Right ventricle myocardium inferior (tissue), 1 donor: ENCODE data around the gene SLC43A3. TPM values are rescaled to one million over a fixed set of nuclear protein-coding genes. Genes with fewer than 3 reads are reported as not detected.

Source experiments
- ATAC-seq: fragments of 200-7000 bp; cut with Tn5 transposase; one replicate; pipeline ENCODE4 v1.9.1; 2020; ENCODE audit warnings: mild to moderate bottlenecking, moderate library complexity
- DNase-seq: peaks from one replicate; pipeline ENCODE4 v3.0.0; 2021; ENCODE audit errors: missing footprints
- intact Hi-C: fragments of 100-400 bp; cut with DNase I; formaldehyde crosslinking; loops from one replicate; pipeline ENCODE4 v1.11.0; 2022
- total RNA-seq: library from RNA; stranded (reverse); fragmentation: NEBNext Ultra II Directional; extraction: Animal tissue kit (Norgen Biotek cat#: 25700); gene quantifications from one replicate; pipeline ENCODE4 v1.2.1, GENCODE V29; 2021
- donor health status: DM: no; HTN: yes; CAD: no; lungs with severe emphysema.

Gene SLC43A3
- total RNA-seq, 1 donor from 2014 or later = 22.4 TPM

GRCh38 chr11:57395905-57396623, 30.9 kb downstream of the SLC43A3 start:
- ATAC-seq (no peak), DNase-seq (no peak)
- intact Hi-C loops = no loop called here

GRCh38 chr11:57394203-57394965, 32.5 kb downstream of the SLC43A3 start:
- ATAC-seq (peak; percentile 16), DNase-seq (no peak)
- intact Hi-C loops = no loop called here

GRCh38 chr11:57392763-57393105, 34.2 kb downstream of the SLC43A3 start:
- intact Hi-C loops = no loop called here
- no peak for ATAC-seq
- no peak for DNase-seq

GRCh38 chr11:57392066-57392762, 34.7 kb downstream of the SLC43A3 start:
- no peak for ATAC-seq
- no peak for DNase-seq
- intact Hi-C loops = no loop called here

GRCh38 chr11:57391539-57391938, 35.4 kb downstream of the SLC43A3 start:
- no peak for ATAC-seq
- intact Hi-C loops = no loop called here
- DNase-seq = no peak

GRCh38 chr11:57391111-57391510, 35.8 kb downstream of the SLC43A3 start:
- ATAC-seq (no peak), DNase-seq (no peak)
- intact Hi-C loops = no loop called here

- ATAC-seq (no peak), DNase-seq (no peak)
- intact Hi-C loops = no loop called here
These were observed 36.4 kb downstream of the SLC43A3 start, which contains the start of gene PRG2 for GRCh38 chr11:57390535-57390934. Gene PRG2 (minus strand): TSS chr11:57390650. CDS start chr11:57389944, 706 bp downstream.

GRCh38 chr11:57387289-57388030, 39.5 kb downstream of the SLC43A3 start:
- ATAC-seq = peak; percentile 61
- intact Hi-C loops = no loop called here
- no peak for DNase-seq

GRCh38 chr11:57386178-57386940, 40.6 kb downstream of the SLC43A3 start:
- no peak for DNase-seq
- ATAC-seq = no peak
- intact Hi-C loops = no loop called here

- no peak for DNase-seq
- ATAC-seq = no peak
- intact Hi-C loops = no loop called here
These were observed 45.9 kb downstream of the SLC43A3 start, which contains the start of gene PRG3 for GRCh38 chr11:57380975-57381374. Gene PRG3 (minus strand): TSS chr11:57381150. CDS start chr11:57380708, 442 bp downstream.

GRCh38 chr11:57379732-57380131, 47.2 kb downstream of the SLC43A3 start:
- ATAC-seq (no peak), DNase-seq (no peak)
- intact Hi-C loops = no loop called here

- no peak for ATAC-seq
- intact Hi-C loops = no loop called here
- no peak for DNase-seq
These were observed 48.7 kb downstream of the SLC43A3 start for GRCh38 chr11:57378186-57378585.

GRCh38 chr11:57377107-57377506, 49.8 kb downstream of the SLC43A3 start:
- DNase-seq (no peak), ATAC-seq (no peak)
- intact Hi-C loops = no loop called here

GRCh38 chr11:57376095-57377090, 50.5 kb downstream of the SLC43A3 start:
- ATAC-seq (no peak), DNase-seq (no peak)
- intact Hi-C loops = no loop called here

- no peak for DNase-seq
- intact Hi-C loops = no loop called here
- no peak for ATAC-seq
These were observed 51.4 kb downstream of the SLC43A3 start for GRCh38 chr11:57375490-57375889.

GRCh38 chr11:57374966-57375365, 52.0 kb downstream of the SLC43A3 start:
- no peak for ATAC-seq
- intact Hi-C loops = no loop called here
- DNase-seq = no peak

- intact Hi-C loops = no loop called here
- no peak for ATAC-seq
- DNase-seq = no peak
These were observed 53.8 kb downstream of the SLC43A3 start for GRCh38 chr11:57373146-57373545.
